ACC112 (cell line): ENCODE data around the gene KCNK16.

Source experiments
- H2AFZ ChIP-seq: fragments of 200-600 bp; sonication (generic); one replicate; pipeline ENCODE4 v1.6.0; 2017; ENCODE audit warnings: antibody characterized with exemption, low read length; ENCODE audit not compliant: unreplicated experiment
- H3K27ac ChIP-seq: fragments of 200-600 bp; sonication (generic); 2 replicates; pipeline ENCODE4 v1.5.1; 2014; ENCODE audit warnings: low read depth, mild to moderate bottlenecking, antibody characterized with exemption, low read length, moderate library complexity
- H3K27me3 ChIP-seq: fragments of 200-600 bp; sonication (generic); 2 replicates; pipeline ENCODE4 v1.6.1; 2014; ENCODE audit warnings: mild to moderate bottlenecking, antibody characterized with exemption, low read length, moderate library complexity, mixed read lengths; ENCODE audit not compliant: insufficient read depth
- H3K36me3 ChIP-seq: fragments of 200-600 bp; sonication (generic); 2 replicates; pipeline ENCODE4 v1.6.1; 2016; ENCODE audit warnings: mild to moderate bottlenecking, antibody characterized with exemption, low read length, moderate library complexity, mixed read lengths; ENCODE audit not compliant: insufficient read depth
- H3K4me1 ChIP-seq: fragments of 200-600 bp; sonication (generic); one replicate; pipeline ENCODE4 v1.6.1; 2016; ENCODE audit warnings: low read length, mixed read lengths; ENCODE audit not compliant: insufficient read depth, unreplicated experiment, control insufficient read depth
- H3K4me3 ChIP-seq: fragments of 200-600 bp; sonication (generic); 2 replicates; pipeline ENCODE4 v1.5.1; 2014; ENCODE audit warnings: mild to moderate bottlenecking, low read depth, low read length
- H3K79me2 ChIP-seq: fragments of 200-600 bp; sonication (generic); one replicate; pipeline ENCODE4 v1.6.0; 2016; ENCODE audit warnings: low read length; ENCODE audit not compliant: control insufficient read depth, unreplicated experiment, insufficient read depth

KCNK16 gene

DNA sequence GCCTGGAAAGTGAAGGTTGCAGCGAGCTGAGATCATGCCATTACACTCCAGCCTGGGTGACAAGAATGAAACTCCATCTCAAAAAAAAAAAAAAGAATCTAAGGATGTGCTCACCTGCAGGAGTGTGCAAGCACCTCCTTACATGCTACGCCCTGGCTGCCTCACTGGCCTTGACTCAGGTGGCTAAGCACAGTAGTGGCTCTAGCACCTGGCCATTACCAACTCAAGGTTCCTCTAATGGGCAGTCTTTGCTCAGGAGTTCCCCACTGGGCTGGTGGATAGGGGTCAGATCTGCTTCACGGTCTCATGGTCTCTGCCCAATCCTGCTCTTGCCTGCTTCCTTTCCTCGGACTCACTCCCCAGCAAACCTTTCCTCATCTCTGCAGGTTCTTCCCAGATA lies 48.0 kb downstream of the KCNK16 start:
- no peaks in the 10 kb centered on the region for H3K4me1 ChIP-seq
- H3K79me2 ChIP-seq = no peaks in the 10 kb centered on the region
- peaks cover 6% of the 10 kb centered on the region; the same call in 1 of the 2 replicates for H3K27me3 ChIP-seq
- no peak overlapping the region for H2AFZ ChIP-seq
- no peak overlapping the region for H3K27ac ChIP-seq
- H3K36me3 ChIP-seq = no peaks in the 10 kb centered on the region
- no peak overlapping the region for H3K4me3 ChIP-seq

GRCh38 chr6:39273406-39273821 lies 49.1 kb downstream of the KCNK16 start:
- H3K27me3 ChIP-seq = peaks cover 6% of the 10 kb centered on the region; the same call in 1 of the 2 replicates
- H3K4me3 ChIP-seq = no peak overlapping the region
- no peaks in the 10 kb centered on the region for H3K4me1 ChIP-seq
- H3K27ac ChIP-seq = no peak overlapping the region
- no peaks in the 10 kb centered on the region for H3K79me2 ChIP-seq
- H3K36me3 ChIP-seq = no peaks in the 10 kb centered on the region
- no peak overlapping the region for H2AFZ ChIP-seq

GRCh38 chr6:39269961-39270360 lies 52.5 kb downstream of the KCNK16 start:
- peaks cover 5% of the 10 kb centered on the region; the same call in 1 of the 2 replicates for H3K27me3 ChIP-seq
- H2AFZ ChIP-seq = no peak overlapping the region
- no peaks in the 10 kb centered on the region for H3K36me3 ChIP-seq
- no peak overlapping the region for H3K27ac ChIP-seq
- no peak overlapping the region for H3K4me3 ChIP-seq
- H3K4me1 ChIP-seq = no peaks in the 10 kb centered on the region
- no peaks in the 10 kb centered on the region for H3K79me2 ChIP-seq

DNA sequence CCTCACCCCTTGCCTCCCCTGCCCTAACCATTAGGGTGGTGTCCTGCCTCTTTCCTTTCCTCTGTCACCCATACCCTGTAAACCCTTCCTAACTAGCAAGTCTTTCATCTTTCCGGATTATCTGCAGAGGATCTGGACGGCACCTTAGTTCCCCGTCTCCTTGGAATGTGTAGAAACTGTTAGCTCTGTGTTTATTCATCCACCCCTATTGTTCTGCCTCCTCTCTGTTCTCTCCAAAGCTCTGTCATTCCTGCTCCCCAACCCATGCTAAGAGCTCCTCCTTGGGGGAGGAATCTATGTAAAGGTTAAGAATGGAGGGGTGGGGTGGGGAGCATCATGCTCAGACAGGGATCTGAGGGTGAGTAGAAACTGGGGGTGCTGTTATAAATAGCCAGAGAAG lies 53.8 kb downstream of the KCNK16 start:
- H3K36me3 ChIP-seq = no peaks in the 10 kb centered on the region
- H2AFZ ChIP-seq = no peak overlapping the region
- H3K4me3 ChIP-seq = no peak overlapping the region
- no peak overlapping the region for H3K27ac ChIP-seq
- H3K79me2 ChIP-seq = no peaks in the 10 kb centered on the region
- no peaks in the 10 kb centered on the region for H3K27me3 ChIP-seq
- no peaks in the 10 kb centered on the region for H3K4me1 ChIP-seq

DNA sequence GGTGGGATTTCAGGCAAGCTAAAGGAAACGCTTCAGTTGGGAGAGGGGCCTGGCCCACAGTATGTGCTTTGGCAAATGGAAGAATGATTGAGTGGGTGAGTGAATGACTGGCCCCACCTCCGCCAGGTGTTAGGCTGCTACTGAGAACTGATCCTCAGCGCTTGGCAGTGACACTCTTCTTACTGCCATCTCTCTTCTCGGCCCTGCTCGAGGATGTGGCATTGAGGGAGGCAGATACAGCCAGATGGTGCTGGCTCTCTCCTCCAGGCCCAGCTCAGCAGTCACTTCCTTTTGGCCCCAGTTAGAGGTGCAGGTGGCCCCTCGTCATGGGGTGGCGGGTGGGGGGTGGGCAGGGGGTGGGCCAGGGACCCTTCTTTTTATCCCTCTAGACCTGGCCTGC lies 54.3 kb downstream of the KCNK16 start:
- Histone ChIP-seq H3K4me3 (no peak overlapping the region), H3K79me2 (no peaks in the 10 kb centered on the region), H3K27me3 (no peaks in the 10 kb centered on the region; the same call in 1 of the 2 replicates), H2AFZ (no peak overlapping the region), H3K27ac (no peak overlapping the region), H3K4me1 (no peaks in the 10 kb centered on the region), H3K36me3 (no peaks in the 10 kb centered on the region)

- no peak overlapping the region for H2AFZ ChIP-seq
- no peak overlapping the region for H3K4me3 ChIP-seq
- peaks cover 3% of the 10 kb centered on the region; the same call in 1 of the 2 replicates for H3K27me3 ChIP-seq
- no peaks in the 10 kb centered on the region for H3K79me2 ChIP-seq
- no peaks in the 10 kb centered on the region for H3K36me3 ChIP-seq
- no peaks in the 10 kb centered on the region for H3K4me1 ChIP-seq
- no peak overlapping the region for H3K27ac ChIP-seq
Measured at GRCh38 chr6:39266782-39267355, 55.6 kb downstream of the KCNK16 start.

- H3K36me3 ChIP-seq = no peaks in the 10 kb centered on the region
- no peak overlapping the region for H2AFZ ChIP-seq
- no peaks in the 10 kb centered on the region for H3K79me2 ChIP-seq
- peaks cover 3% of the 10 kb centered on the region; the same call in 1 of the 2 replicates for H3K27me3 ChIP-seq
- H3K4me3 ChIP-seq = no peak overlapping the region
- no peak overlapping the region for H3K27ac ChIP-seq
- no peaks in the 10 kb centered on the region for H3K4me1 ChIP-seq
Measured at GRCh38 chr6:39266375-39266774, 56.1 kb downstream of the KCNK16 start.
